ENCODE results near the gene ENO1. TPM values are rescaled to one million over a fixed set of nuclear protein-coding genes. Genes with fewer than 3 reads are reported as not detected.

ENO1 gene
- total and polyA plus RNA-seq, 12 donors: 73.3 to 581 (median 141) TPM

DNA sequence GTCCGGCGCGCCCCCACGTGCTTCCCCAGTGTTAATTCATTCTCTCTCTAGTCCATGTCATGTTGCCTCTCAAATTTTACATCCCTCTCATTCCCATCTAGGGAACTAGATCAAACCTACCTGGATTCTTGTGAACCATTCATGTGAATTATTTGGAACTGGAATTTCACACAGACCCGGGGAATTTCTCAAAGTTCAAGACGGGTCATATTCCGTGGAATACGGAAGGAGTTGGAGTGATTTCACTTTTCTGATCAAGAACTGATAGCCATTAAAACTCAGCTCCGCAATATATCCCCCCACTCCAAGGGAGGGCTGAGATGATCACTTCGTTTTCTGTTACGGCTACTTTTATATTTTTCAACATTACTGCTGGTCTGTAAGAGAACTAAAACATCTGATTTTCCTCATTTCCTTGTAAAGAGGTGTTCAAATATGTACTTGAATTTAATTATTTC is 1.0 kb upstream of the ENO1 start:
- DNase-seq (no peak), ATAC-seq (no peak)
- TF ChIP-seq, protein P1, sequence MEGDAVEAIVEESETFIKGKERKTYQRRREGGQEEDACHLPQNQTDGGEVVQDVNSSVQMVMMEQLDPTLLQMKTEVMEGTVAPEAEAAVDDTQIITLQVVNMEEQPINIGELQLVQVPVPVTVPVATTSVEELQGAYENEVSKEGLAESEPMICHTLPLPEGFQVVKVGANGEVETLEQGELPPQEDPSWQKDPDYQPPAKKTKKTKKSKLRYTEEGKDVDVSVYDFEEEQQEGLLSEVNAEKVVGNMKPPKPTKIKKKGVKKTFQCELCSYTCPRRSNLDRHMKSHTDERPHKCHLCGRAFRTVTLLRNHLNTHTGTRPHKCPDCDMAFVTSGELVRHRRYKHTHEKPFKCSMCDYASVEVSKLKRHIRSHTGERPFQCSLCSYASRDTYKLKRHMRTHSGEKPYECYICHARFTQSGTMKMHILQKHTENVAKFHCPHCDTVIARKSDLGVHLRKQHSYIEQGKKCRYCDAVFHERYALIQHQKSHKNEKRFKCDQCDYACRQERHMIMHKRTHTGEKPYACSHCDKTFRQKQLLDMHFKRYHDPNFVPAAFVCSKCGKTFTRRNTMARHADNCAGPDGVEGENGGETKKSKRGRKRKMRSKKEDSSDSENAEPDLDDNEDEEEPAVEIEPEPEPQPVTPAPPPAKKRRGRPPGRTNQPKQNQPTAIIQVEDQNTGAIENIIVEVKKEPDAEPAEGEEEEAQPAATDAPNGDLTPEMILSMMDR (IDR thresholded peaks at IDR 0.05): peak in 3 of 9 donors; percentile 7 to 16 (median 12)
- Histone ChIP-seq H3K27me3 (no peaks in the 10 kb centered on the region), H3K4me1 (peaks cover 9 to 50% (median 40%) of the 10 kb centered on the region in 9 donors), H3K9me3 (no peaks in the 10 kb centered on the region), H3K27ac (peak overlapping the region; percentile 90 to 99 (median 98)), H3K36me3 (peaks cover 0 to 28% (median 0%) of the 10 kb centered on the region in 9 donors), H3K4me3 (peak overlapping the region; percentile 72 to 97 (median 90))
- 39 to 40% methylated on average over 11 of the region's 11 CpGs for WGBS, 2 donors
- intact Hi-C loops (cut with DNase I): no loop called here

DNA sequence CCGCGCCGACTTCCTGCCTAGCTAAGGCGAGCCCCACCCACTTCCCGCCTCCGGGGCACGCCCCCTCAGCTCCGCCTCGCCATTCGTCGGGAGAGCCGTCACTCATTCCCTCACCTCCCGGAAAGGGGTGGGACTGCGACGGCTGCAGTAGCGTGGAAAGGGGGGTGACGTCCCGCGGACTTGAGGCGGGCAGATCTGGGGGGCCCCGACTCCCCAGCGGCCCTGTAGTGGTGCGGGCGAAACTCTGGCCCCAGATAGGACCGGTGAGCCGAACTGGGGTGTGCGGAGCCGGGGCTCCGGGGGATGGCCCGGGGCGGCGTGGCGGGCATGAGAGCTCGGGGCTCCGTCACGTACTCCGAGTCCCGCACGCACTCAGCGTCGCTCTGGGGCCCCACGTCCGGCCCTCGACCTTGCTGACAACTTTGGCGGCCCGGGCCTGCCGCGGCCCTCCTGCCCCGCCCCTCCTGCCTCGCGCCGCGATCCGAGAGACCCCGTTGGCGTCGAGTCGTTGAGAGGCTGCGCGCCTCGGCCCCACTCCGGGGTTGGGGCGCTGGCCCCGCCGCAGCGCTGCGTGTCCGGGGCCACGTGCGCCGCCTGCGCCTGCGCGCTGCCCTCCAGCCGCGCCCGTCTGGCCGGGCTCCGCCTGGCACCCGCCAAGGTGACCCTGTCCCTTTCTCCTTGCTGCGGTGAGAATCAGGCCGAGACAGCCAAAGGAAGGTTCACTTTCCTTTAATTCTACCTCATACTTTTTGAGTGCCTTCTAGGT is 395 bp upstream of the ENO1 start:
- Histone ChIP-seq H3K9me3 (no peaks in the 10 kb centered on the region), H3K4me3 (peak overlapping the region; percentile 72 to 97 (median 90)), H3K36me3 (peaks cover 0 to 34% (median 0%) of the 10 kb centered on the region in 9 donors), H3K27ac (peak overlapping the region; percentile 90 to 99 (median 98)), H3K4me1 (peaks cover 9 to 56% (median 46%) of the 10 kb centered on the region in 9 donors), H3K27me3 (no peaks in the 10 kb centered on the region)
- 0% methylated on average over 78 to 82 of the region's 82 CpGs for WGBS, 2 donors
- intact Hi-C loops (cut with DNase I): no loop called here
- peak; percentile 98 to 99 for DNase-seq
- peak; percentile 92 to 98 (median 96) for ATAC-seq
- TF ChIP-seq, protein P1 (IDR thresholded peaks at IDR 0.05): peak in 4 of 9 donors; percentile 32 to 52 (median 42)

DNA sequence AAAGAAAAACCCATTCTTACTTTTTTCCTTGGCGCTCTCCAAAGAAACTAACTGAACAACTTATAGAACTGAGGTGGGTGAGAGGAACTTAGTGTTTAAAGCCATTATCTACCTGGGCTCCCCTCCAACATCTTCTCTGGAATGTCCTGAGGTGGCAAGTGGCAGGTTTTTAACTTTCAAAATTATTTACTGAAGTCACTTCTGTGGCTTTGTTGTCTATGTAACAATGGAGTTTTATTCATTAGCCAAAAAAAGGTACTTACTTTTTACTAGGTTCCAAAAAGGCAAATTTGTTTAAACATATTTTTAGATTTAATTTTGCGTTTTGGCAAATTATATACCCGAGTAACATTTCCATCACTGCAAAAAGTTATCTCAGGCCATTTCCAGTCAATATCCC is 2.4 kb downstream of the ENO1 start:
- TF ChIP-seq, protein P1 (IDR thresholded peaks at IDR 0.05): no peak
- no peaks in the 10 kb centered on the region for H3K9me3 ChIP-seq
- H3K4me3 ChIP-seq: peak overlapping the region in 4 of 10 donors; percentile 84 to 97 (median 88)

DNA sequence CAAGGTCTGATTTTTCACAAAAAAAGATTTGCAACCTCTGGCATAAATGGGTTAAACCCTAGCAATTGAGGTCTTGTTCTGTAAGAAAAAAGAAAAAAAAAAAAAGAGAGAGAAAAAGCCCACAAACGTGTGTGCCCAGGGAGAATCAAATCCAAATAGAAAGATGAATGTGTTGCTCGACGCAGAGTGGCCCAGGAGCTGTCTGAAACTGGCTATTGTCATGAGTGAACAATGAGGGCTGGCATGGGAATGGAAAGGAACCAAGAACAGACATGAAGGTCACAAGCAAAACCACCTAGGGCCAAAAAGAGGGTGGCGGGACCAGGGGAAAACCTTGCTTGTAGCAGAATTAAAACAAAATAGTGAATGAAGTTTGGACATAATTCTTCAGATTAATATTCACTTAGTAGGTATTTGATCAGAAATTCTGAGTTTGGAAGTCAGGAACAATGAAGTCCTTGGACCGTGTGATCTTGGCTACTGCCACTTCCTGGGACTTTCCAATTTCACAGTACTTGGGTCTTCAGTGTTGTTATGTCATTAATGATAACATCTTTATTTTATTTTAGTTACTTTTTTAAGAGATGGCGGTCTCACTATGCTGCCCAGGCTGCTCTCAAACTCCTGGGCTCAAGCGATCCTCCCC is 3.1 kb downstream of the ENO1 start:
- Histone ChIP-seq H3K27me3 (no peaks in the 10 kb centered on the region), H3K9me3 (no peaks in the 10 kb centered on the region), H3K4me1 (peaks cover 17 to 80% (median 69%) of the 10 kb centered on the region in 9 donors), H3K4me3 (peak overlapping the region in 1 of 10 donors; percentile 84), H3K36me3 (peaks cover 3 to 69% (median 29%) of the 10 kb centered on the region in 9 donors), H3K27ac (peak overlapping the region in 9 of 10 donors; percentile 34 to 98 (median 66))
- TF ChIP-seq, protein P1 (IDR thresholded peaks at IDR 0.05): no peak
- intact Hi-C loops (cut with DNase I): no loop called here
- no peak for ATAC-seq
- 35 to 38% methylated on average over 7 of the region's 7 CpGs for whole genome bisulfite sequencing, 2 donors
- peak in 1 of 2 donors; percentile 38 for DNase-seq

More for the DNA sequence above, 2.4 kb downstream of the ENO1 start:
- intact Hi-C loops (cut with DNase I): no loop called here
- Histone ChIP-seq H3K27me3 (no peaks in the 10 kb centered on the region), H3K27ac (peak overlapping the region in 9 of 10 donors; percentile 34 to 98 (median 66)), H3K4me1 (peaks cover 17 to 81% (median 69%) of the 10 kb centered on the region in 9 donors), H3K36me3 (peaks cover 3 to 62% (median 22%) of the 10 kb centered on the region in 9 donors)
- 73 to 77% methylated on average over 3 of the region's 3 CpGs for WGBS, 2 donors
- no peak for ATAC-seq
- DNase-seq: no peak
